Cardiac muscle cell (in vitro differentiated cells and primary cell): ENCODE results near the gene GTF2E1. TPM values are rescaled to one million over a fixed set of nuclear protein-coding genes. Genes with fewer than 3 reads are reported as not detected.

Experiments used
- DNase-seq, 2 donors: peaks; one replicate each; pipeline versions ENCODE4 v3.0.0 to v3.0.0-alpha.2; 2010 to 2017; ENCODE audit warnings: low read depth in 1 of 2, low spot score in 1 of 2
- H3K27ac ChIP-seq: fragments of 200-600 bp; sonication (generic); 2 replicates; pipeline ENCODE4 v1.5.1; 2016
- H3K27me3 ChIP-seq: fragments of 200-600 bp; sonication (generic); 2 replicates; pipeline ENCODE4 v1.6.0; 2016; ENCODE audit warnings: control low read depth
- H3K36me3 ChIP-seq: fragments of 200-600 bp; sonication (generic); 2 replicates; pipeline ENCODE4 v1.5.1; 2016; ENCODE audit warnings: control low read depth
- H3K4me1 ChIP-seq: fragments of 200-600 bp; sonication (generic); 2 replicates; pipeline ENCODE4 v1.8.1; 2017; ENCODE audit warnings: low read depth, mild to moderate bottlenecking, mixed run types
- H3K4me3 ChIP-seq: fragments of 200-600 bp; sonication (generic); 2 replicates; pipeline ENCODE4 v1.5.1; 2016; ENCODE audit warnings: mild to moderate bottlenecking
- H3K9me3 ChIP-seq: fragments of 200-600 bp; sonication (generic); 2 replicates; pipeline ENCODE4 v1.5.1; 2017; ENCODE audit warnings: low read depth, mild to moderate bottlenecking, control low read depth
- CTCF ChIP-seq: IDR thresholded peaks from 2 replicates; pipeline ENCODE4 v1.5.1; 2012; ENCODE audit warnings: low read depth, mild to moderate bottlenecking, low read length
- polyA plus RNA-seq: library from polyadenylated mRNA; unstranded; fragments of >200 nt; fragmentation: Nextera tagmentation; extraction: Ambion mirVana; gene quantifications from 2 replicates; pipeline ENCODE4 v1.2.1, GENCODE V29; 2016
- total RNA-seq: library from RNA; depleted of rRNA; stranded (reverse); fragments of >200 nt; gene quantifications from 2 replicates; pipeline ENCODE4 v1.2.3, GENCODE V29; 2016

The GTF2E1 gene
- total RNA-seq (22.1 and 23.6 TPM in 2 replicates), polyA plus RNA-seq (12.9 and 21.5 TPM in 2 replicates)

- H3K9me3 ChIP-seq: no peaks in the 10 kb centered on the region
- no peak for TF ChIP-seq CTCF
- peak; percentile 98 to 100 for DNase-seq
- no peaks in the 10 kb centered on the region for H3K36me3 ChIP-seq
- no peaks in the 10 kb centered on the region for H3K27me3 ChIP-seq
- H3K4me3 ChIP-seq: peak within 1 kb of the TSS; percentile 94
- no peaks in the 10 kb centered on the region for H3K4me1 ChIP-seq
- peak within 1 kb of the TSS; percentile 99 for H3K27ac ChIP-seq
These were observed at the start of gene GTF2E1, which contains the start of gene RABL3 for GRCh38 chr3:120742198-120742848. Gene GTF2E1 (plus strand): TSS chr3:120742744. CDS start chr3:120750553, 7,809 bp downstream. Gene RABL3 (minus strand): TSS chr3:120742516. CDS start chr3:120742507, 9 bp downstream.

GRCh38 chr3:120693439-120694171, 48.9 kb upstream of the GTF2E1 start:
- H3K27me3 ChIP-seq: no peaks in the 10 kb centered on the region
- H3K4me1 ChIP-seq: peaks cover 8% of the 10 kb centered on the region
- TF ChIP-seq CTCF: no peak
- no peak overlapping the region for H3K27ac ChIP-seq
- peak in 1 of 2 donors; percentile 64 for DNase-seq
- H3K36me3 ChIP-seq: no peaks in the 10 kb centered on the region
- H3K4me3 ChIP-seq: no peak overlapping the region
- H3K9me3 ChIP-seq: no peaks in the 10 kb centered on the region

GRCh38 chr3:120699333-120699732, 43.2 kb upstream of the GTF2E1 start:
- H3K9me3 ChIP-seq: no peaks in the 10 kb centered on the region
- no peaks in the 10 kb centered on the region for H3K27me3 ChIP-seq
- no peak overlapping the region for H3K27ac ChIP-seq
- H3K4me1 ChIP-seq: no peaks in the 10 kb centered on the region
- H3K36me3 ChIP-seq: no peaks in the 10 kb centered on the region
- no peak for DNase-seq
- no peak overlapping the region for H3K4me3 ChIP-seq
- TF ChIP-seq CTCF: no peak

GRCh38 chr3:120705884-120706582, 36.5 kb upstream of the GTF2E1 start:
- H3K27ac ChIP-seq: no peak overlapping the region
- TF ChIP-seq CTCF: no peak
- H3K4me1 ChIP-seq: no peaks in the 10 kb centered on the region
- DNase-seq: no peak
- H3K36me3 ChIP-seq: no peaks in the 10 kb centered on the region
- H3K27me3 ChIP-seq: no peaks in the 10 kb centered on the region
- H3K4me3 ChIP-seq: no peak overlapping the region
- no peaks in the 10 kb centered on the region for H3K9me3 ChIP-seq

DNA sequence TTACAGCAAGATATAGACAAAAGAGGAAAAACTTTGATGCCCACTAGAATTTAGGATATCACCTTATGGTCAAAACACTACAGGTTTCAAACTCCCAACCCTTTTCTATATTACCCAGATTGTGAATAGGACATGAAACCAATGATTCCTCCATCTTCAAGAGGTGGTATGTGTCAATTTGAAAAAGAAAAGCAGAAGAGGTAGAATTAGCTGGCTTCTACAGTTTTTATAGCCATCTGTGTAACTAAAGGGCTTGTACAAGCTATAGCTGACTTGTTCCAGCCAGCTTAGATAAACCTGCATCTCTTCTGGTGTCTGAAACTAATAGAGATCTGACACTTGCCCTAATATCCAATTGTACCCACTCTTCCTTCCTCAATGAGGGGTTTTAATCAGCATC, 35.6 kb upstream of the GTF2E1 start:
- Histone ChIP-seq H3K9me3 (no peaks in the 10 kb centered on the region), H3K27me3 (no peaks in the 10 kb centered on the region), H3K4me1 (no peaks in the 10 kb centered on the region), H3K4me3 (no peak overlapping the region), H3K36me3 (no peaks in the 10 kb centered on the region), H3K27ac (no peak overlapping the region)
- no peak for TF ChIP-seq CTCF
- no peak for DNase-seq
